ENCODE measurements around the gene RBPJL. TPM values are rescaled to one million over a fixed set of nuclear protein-coding genes. Genes with fewer than 3 reads are reported as not detected.

The RBPJL gene
- total and polyA plus RNA-seq, 7 donors = 1.8 TPM; not detected in 6

GRCh38 chr20:45322952-45323383 is 16.3 kb downstream of the RBPJL start:
- H3K27me3 ChIP-seq = no peaks in the 10 kb centered on the region
- H3K9me3 ChIP-seq = no peaks in the 10 kb centered on the region
- no peaks in the 10 kb centered on the region for H3K4me1 ChIP-seq
- intact Hi-C loops (cut with DNase I) = loop anchor here (5.0 kb wide), 1 partner anchor 39 kb away; the partner anchor contains the start of gene SYS1
- 16 to 57% methylated on average over 7 of the region's 7 CpGs for whole genome bisulfite sequencing, 2 donors
- DNase-seq = peak; percentile 79
- no peak overlapping the region for H3K4me3 ChIP-seq
- TF ChIP-seq POLR2AphosphoS5 (IDR thresholded peaks at IDR 0.05) = peak in 2 of 4 donors; percentile 37 to 44
- TF ChIP-seq EP300 (IDR thresholded peaks at IDR 0.05) = no peak
- peak overlapping the region in 2 of 4 donors; percentile 49 to 59 for H3K27ac ChIP-seq
- peaks cover 11 to 36% (median 20%) of the 10 kb centered on the region in 4 donors for H3K36me3 ChIP-seq

- intact Hi-C loops (cut with DNase I) = loop anchor here (5.0 kb wide), 1 partner anchor 39 kb away; the partner anchor contains the start of gene SYS1
- no peak for TF ChIP-seq CTCF (IDR thresholded peaks at IDR 0.05)
- no peaks in the 10 kb centered on the region for H3K9me3 ChIP-seq
- no peaks in the 10 kb centered on the region for H3K4me1 ChIP-seq
- H3K36me3 ChIP-seq = peaks cover 12 to 44% (median 28%) of the 10 kb centered on the region in 4 donors
- no peak for DNase-seq
- H3K27me3 ChIP-seq = no peaks in the 10 kb centered on the region
- no peak overlapping the region for H3K4me3 ChIP-seq
- H3K27ac ChIP-seq = peak overlapping the region in 2 of 4 donors; percentile 49 to 59
Measured at GRCh38 chr20:45323731-45324130, 17.1 kb downstream of the RBPJL start.

- TF ChIP-seq EP300 (IDR thresholded peaks at IDR 0.05) (no peak), POLR2AphosphoS5 (IDR thresholded peaks at IDR 0.05) (no peak), POLR2A (IDR thresholded peaks at IDR 0.05) (no peak), CTCF (IDR thresholded peaks at IDR 0.05) (no peak)
- intact Hi-C loops (cut with DNase I) = no loop called here
- Histone ChIP-seq H3K36me3 (peaks cover 29 to 61% (median 44%) of the 10 kb centered on the region in 4 donors), H3K9me3 (no peaks in the 10 kb centered on the region), H3K27ac (peak overlapping the region in 3 of 4 donors; percentile 15 to 49 (median 49)), H3K27me3 (no peaks in the 10 kb centered on the region), H3K4me3 (no peak overlapping the region), H3K4me1 (no peaks in the 10 kb centered on the region)
- DNase-seq = no peak
- 67 to 71% methylated on average over 6 of the region's 6 CpGs for WGBS, 2 donors
Measured at GRCh38 chr20:45325371-45325770, 18.7 kb downstream of the RBPJL start.

DNA sequence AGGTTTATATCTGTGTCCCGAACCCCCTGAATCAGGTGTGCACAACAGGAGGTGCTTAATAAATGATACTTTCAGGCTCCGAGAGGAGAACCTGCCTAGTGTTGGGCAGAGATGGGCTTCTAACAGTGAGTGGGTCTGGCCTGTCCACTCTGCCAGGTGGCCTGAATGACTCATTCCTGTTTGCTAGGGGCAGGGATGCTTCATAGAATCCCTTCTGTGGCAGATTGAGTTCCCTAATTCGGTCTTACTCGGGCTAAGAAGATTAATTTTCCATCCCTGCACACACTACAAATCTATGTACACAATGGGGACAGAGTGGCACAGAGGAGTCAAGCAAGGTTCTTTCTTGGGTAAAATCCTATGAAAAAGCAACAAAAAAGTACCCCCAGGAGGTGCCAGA is 21.8 kb downstream of the RBPJL start:
- H3K9me3 ChIP-seq = no peaks in the 10 kb centered on the region
- DNase-seq = no peak
- WGBS, 2 donors = 93 to 96% methylated on average over 4 of the region's 4 CpGs
- intact Hi-C loops (cut with DNase I) = no loop called here
- H3K27me3 ChIP-seq = no peaks in the 10 kb centered on the region
- peaks cover 57 to 91% (median 72%) of the 10 kb centered on the region in 4 donors for H3K36me3 ChIP-seq
- H3K4me3 ChIP-seq = no peak overlapping the region
- H3K4me1 ChIP-seq = no peaks in the 10 kb centered on the region
- TF ChIP-seq CTCF (IDR thresholded peaks at IDR 0.05) = no peak
- TF ChIP-seq EP300 (IDR thresholded peaks at IDR 0.05) = no peak
- no peak for TF ChIP-seq POLR2A (IDR thresholded peaks at IDR 0.05)
- no peak for TF ChIP-seq POLR2AphosphoS5 (IDR thresholded peaks at IDR 0.05)
- H3K27ac ChIP-seq = peak overlapping the region in 3 of 4 donors; percentile 13 to 50 (median 24)

GRCh38 chr20:45329497-45330319 is 23.1 kb downstream of the RBPJL start:
- Histone ChIP-seq H3K9me3 (no peaks in the 10 kb centered on the region), H3K4me3 (no peak overlapping the region), H3K27me3 (no peaks in the 10 kb centered on the region), H3K27ac (peak overlapping the region in 3 of 4 donors; percentile 13 to 50 (median 26)), H3K36me3 (peaks cover 57 to 100% (median 76%) of the 10 kb centered on the region in 4 donors), H3K4me1 (no peaks in the 10 kb centered on the region)
- TF ChIP-seq EP300 (IDR thresholded peaks at IDR 0.05) (no peak), CTCF (IDR thresholded peaks at IDR 0.05) (no peak), POLR2AphosphoS5 (IDR thresholded peaks at IDR 0.05) (no peak), POLR2A (IDR thresholded peaks at IDR 0.05) (no peak)
- 44 to 77% methylated on average over 7 of the region's 7 CpGs for WGBS, 2 donors
- no peak for DNase-seq
- intact Hi-C loops (cut with DNase I) = no loop called here
